Smooth muscle cell (in vitro differentiated cells): Measurements from ENCODE around the gene CLIC1. TPM values are rescaled to one million over a fixed set of nuclear protein-coding genes. Genes with fewer than 3 reads are reported as not detected.

Experiments
- DNase-seq: peaks from one replicate; lab custom pipeline; 2025; ENCODE audit not compliant: unreplicated experiment; lab: John Stamatoyannopoulos, UW
- H2AFZ ChIP-seq: fragments of 200-600 bp; sonication (generic); 2 replicates; pipeline ENCODE4 v1.6.0; 2016; ENCODE audit warnings: antibody characterized with exemption, low read depth, mild to moderate bottlenecking
- H3F3A ChIP-seq: fragments of 200-600 bp; sonication (generic); 2 replicates; pipeline ENCODE4 v1.6.0; 2017; ENCODE audit warnings: antibody characterized with exemption, low read depth
- H3K27ac ChIP-seq: fragments of 200-600 bp; sonication (generic); 2 replicates; pipeline ENCODE4 v1.5.1; 2016; ENCODE audit warnings: low read depth, mild to moderate bottlenecking
- H3K27me3 ChIP-seq: fragments of 200-600 bp; sonication (generic); 2 replicates; pipeline ENCODE4 v1.6.1; 2016; ENCODE audit warnings: low read depth, mild to moderate bottlenecking
- H3K36me3 ChIP-seq: fragments of 200-600 bp; sonication (generic); 2 replicates; pipeline ENCODE4 v1.5.1; 2016; ENCODE audit warnings: low read depth
- H3K4me1 ChIP-seq: fragments of 200-600 bp; sonication (generic); 2 replicates; pipeline ENCODE4 v1.5.1; 2016; ENCODE audit warnings: low read depth
- H3K4me2 ChIP-seq: fragments of 200-600 bp; sonication (generic); 2 replicates; pipeline ENCODE4 v1.6.0; 2016; ENCODE audit warnings: mild to moderate bottlenecking
- H3K4me3 ChIP-seq: fragments of 200-600 bp; sonication (generic); 2 replicates; pipeline ENCODE4 v1.5.1; 2016; ENCODE audit warnings: mild to moderate bottlenecking
- H3K79me2 ChIP-seq: fragments of 200-600 bp; sonication (generic); 2 replicates; pipeline ENCODE4 v1.6.0; 2016; ENCODE audit warnings: low read depth, mild to moderate bottlenecking
- H3K9ac ChIP-seq: fragments of 200-600 bp; sonication (generic); 2 replicates; pipeline ENCODE4 v1.6.0; 2016; ENCODE audit warnings: low read depth
- H3K9me3 ChIP-seq: fragments of 200-600 bp; sonication (generic); replicated peaks from 2 replicates; pipeline ENCODE4 v1.5.1; 2016; ENCODE audit warnings: low read depth
- H4K20me1 ChIP-seq: fragments of 200-600 bp; sonication (generic); 2 replicates; pipeline ENCODE4 v1.6.0; 2016; ENCODE audit warnings: low read depth
- WGBS: methylation state at CpG from one replicate; pipeline ENCODE4 v1.1.7; 2016; ENCODE audit warnings: low lambda C conversion rate; 5-methylcytosine and 5-hydroxymethylcytosine counted together
- microRNA-seq: library from miRNA; unstranded; fragments of <30 nt; microRNA quantifications from one replicate; pipeline ENCODE4, GENCODE V29; 2016; ENCODE audit warnings: borderline number of aligned reads
- polyA plus RNA-seq: library from polyadenylated mRNA; unstranded; fragments of >200 nt; fragmentation: Nextera tagmentation; extraction: Ambion mirVana; gene quantifications from 2 replicates; pipeline ENCODE4 v1.2.1, GENCODE V29; 2016
- small RNA-seq: library from RNA; depleted of rRNA; stranded (forward); fragments of <200 nt; gene quantifications from one replicate; pipeline ENCODE3, GENCODE V24; 2014
- total RNA-seq: library from RNA; depleted of rRNA; stranded (reverse); fragments of >200 nt; gene quantifications from 2 replicates; pipeline ENCODE4 v1.2.3, GENCODE V29; 2014
- TF ChIP-seq, protein P1 (sequence below): fragments of 200-600 bp; sonication (generic); IDR thresholded peaks from 2 replicates; pipeline ENCODE4 v1.5.1; 2017; ENCODE audit warnings: borderline replicate concordance, mild to moderate bottlenecking, antibody characterized with exemption; ENCODE audit not compliant: insufficient read depth, poor library complexity, severe bottlenecking

Gene CLIC1
- total and polyA plus RNA-seq, 2 experiments from 2014 or later = 417 to 628 TPM

DNA sequence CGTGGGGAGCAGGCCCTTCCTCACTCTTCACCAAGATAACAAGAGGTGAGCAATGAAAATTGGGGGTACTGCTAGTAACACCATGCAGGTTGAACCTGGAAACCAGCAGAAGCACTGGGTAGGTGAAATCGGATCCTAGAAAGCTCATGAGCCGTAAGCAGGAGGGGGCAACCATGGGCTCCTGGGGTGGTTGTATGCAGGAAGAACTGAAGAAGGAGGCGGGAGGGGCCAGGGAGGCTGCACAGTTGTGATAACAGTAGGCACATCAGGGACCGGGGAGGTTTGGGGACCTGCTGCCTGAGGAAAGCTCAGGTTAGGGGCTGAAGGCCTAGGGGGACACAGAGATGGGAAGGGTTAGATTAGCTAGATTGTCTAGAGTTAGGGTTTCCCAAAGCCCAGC lies 49.8 kb downstream of the CLIC1 start:
- H3F3A ChIP-seq = no peaks in the 10 kb centered on the region
- WGBS = 98% methylated on average over 5 of the region's 5 CpGs
- no peaks in the 10 kb centered on the region for H3K9me3 ChIP-seq
- no peak overlapping the region for H3K27ac ChIP-seq
- TF ChIP-seq, protein P1, sequence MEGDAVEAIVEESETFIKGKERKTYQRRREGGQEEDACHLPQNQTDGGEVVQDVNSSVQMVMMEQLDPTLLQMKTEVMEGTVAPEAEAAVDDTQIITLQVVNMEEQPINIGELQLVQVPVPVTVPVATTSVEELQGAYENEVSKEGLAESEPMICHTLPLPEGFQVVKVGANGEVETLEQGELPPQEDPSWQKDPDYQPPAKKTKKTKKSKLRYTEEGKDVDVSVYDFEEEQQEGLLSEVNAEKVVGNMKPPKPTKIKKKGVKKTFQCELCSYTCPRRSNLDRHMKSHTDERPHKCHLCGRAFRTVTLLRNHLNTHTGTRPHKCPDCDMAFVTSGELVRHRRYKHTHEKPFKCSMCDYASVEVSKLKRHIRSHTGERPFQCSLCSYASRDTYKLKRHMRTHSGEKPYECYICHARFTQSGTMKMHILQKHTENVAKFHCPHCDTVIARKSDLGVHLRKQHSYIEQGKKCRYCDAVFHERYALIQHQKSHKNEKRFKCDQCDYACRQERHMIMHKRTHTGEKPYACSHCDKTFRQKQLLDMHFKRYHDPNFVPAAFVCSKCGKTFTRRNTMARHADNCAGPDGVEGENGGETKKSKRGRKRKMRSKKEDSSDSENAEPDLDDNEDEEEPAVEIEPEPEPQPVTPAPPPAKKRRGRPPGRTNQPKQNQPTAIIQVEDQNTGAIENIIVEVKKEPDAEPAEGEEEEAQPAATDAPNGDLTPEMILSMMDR = no peak
- no peak overlapping the region for H3K4me2 ChIP-seq
- H3K27me3 ChIP-seq = no peaks in the 10 kb centered on the region
- H3K36me3 ChIP-seq = no peaks in the 10 kb centered on the region
- no peak for DNase-seq
- no peak overlapping the region for H3K4me3 ChIP-seq
- H3K79me2 ChIP-seq = no peaks in the 10 kb centered on the region
- no peaks in the 10 kb centered on the region for H4K20me1 ChIP-seq
- H2AFZ ChIP-seq = no peak overlapping the region
- H3K9ac ChIP-seq = no peak overlapping the region
- peaks cover 9% of the 10 kb centered on the region for H3K4me1 ChIP-seq

DNA sequence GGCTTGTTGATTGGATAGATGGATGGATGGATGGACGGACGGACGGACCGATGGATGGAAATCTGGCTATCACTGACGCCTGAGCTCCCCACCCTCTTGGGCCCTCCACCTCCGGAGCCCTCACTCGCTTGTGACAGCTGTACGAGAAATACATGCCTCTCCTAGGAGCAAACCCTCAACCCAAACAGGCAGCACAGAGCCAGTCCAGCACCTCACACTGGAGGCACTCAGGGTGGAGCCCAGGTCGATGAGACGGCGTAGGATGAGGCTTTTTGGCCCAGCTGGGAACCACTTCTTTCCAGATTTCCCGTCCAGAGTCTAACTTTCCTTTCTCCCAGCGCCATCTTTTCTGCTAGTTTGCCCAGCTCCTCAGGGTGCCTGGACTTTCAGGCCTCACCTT lies 52.7 kb downstream of the CLIC1 start:
- Histone ChIP-seq H3K27me3 (no peaks in the 10 kb centered on the region), H4K20me1 (no peaks in the 10 kb centered on the region), H3K36me3 (no peaks in the 10 kb centered on the region), H3K4me1 (peaks cover 14% of the 10 kb centered on the region), H3K9me3 (no peaks in the 10 kb centered on the region), H3K27ac (no peak overlapping the region), H3F3A (no peaks in the 10 kb centered on the region), H2AFZ (no peak overlapping the region), H3K9ac (no peak overlapping the region), H3K79me2 (no peaks in the 10 kb centered on the region), H3K4me3 (peak overlapping the region; percentile 38), H3K4me2 (peak overlapping the region; percentile 83)
- no peak for DNase-seq
- WGBS = 77% methylated on average over 13 of the region's 13 CpGs
- TF ChIP-seq, protein P1 = no peak

DNA sequence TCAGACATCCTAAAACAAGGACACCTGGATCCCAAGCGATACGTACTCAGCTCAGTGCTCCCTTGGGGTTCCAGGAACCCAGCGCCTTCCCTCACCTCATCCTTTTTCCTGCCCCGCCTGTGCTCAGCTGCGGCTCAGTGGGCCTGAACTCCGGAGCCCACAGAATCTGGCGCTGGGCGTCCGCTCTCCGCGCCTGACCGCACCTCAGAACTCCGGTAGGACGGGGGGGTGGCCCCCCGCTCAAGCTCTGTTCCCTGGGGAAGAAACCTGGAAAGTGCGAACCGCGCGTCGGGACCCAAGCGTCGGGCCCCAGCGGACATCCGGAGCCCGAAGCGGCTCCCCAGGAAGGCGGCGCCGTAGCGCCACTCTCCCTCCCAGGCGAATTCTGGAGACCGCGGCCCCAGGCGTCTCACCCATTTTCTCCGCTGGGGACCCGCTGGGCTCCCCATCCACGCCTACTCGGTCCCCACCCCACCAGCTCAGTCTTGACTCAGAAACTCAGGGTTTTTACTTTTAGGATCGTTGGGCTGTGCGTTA lies 55.1 kb downstream of the CLIC1 start:
- H3K4me1 ChIP-seq = peaks cover 14% of the 10 kb centered on the region
- H3F3A ChIP-seq = no peaks in the 10 kb centered on the region
- TF ChIP-seq, protein P1 = no peak
- no peaks in the 10 kb centered on the region for H3K36me3 ChIP-seq
- H3K4me3 ChIP-seq = peak overlapping the region; percentile 60
- no peaks in the 10 kb centered on the region for H3K79me2 ChIP-seq
- no peak overlapping the region for H3K27ac ChIP-seq
- no peaks in the 10 kb centered on the region for H3K9me3 ChIP-seq
- peak overlapping the region; percentile 70 for H2AFZ ChIP-seq
- peak overlapping the region; percentile 28 for H3K9ac ChIP-seq
- peak overlapping the region; percentile 100 for H3K4me2 ChIP-seq
- DNase-seq = no peak
- H4K20me1 ChIP-seq = no peaks in the 10 kb centered on the region
- WGBS = 2% methylated on average over 40 of the region's 40 CpGs
- H3K27me3 ChIP-seq = no peaks in the 10 kb centered on the region

Small RNAs within 50 kb of the gene (microRNA-seq; reads per million reads assigned to microRNA genes)
- 4.7 reads per million for gene MIR4646

Small RNAs within 50 kb of the gene (small RNA-seq; reads per million reads assigned to genes)
- gene LY6G6D (not detected), gene MIR4646 (not detected), gene MSH5-SAPCD1 (not detected), gene RF00019 (not detected), gene RNU6-850P (0.11 reads per million), gene SAPCD1 (0.08 reads per million)

Other genes starting within 250 kb of the CLIC1 start
Only the 30 nearest of the 43 such genes appear.
- gene TNF, start 161.0 kb downstream of the CLIC1 start, total RNA-seq = 0.94 and 3.0 TPM in 2 replicates
- gene TNF, start 161.0 kb downstream of the CLIC1 start, polyA plus RNA-seq = 1.5 and 2.4 TPM in 2 replicates
- gene LTB, start 154.1 kb downstream of the CLIC1 start, total RNA-seq = 1.5 TPM in 1 of 2 replicates, not detected in the other
- gene LTB, start 154.1 kb downstream of the CLIC1 start, polyA plus RNA-seq = 0.75 and 6.3 TPM in 2 replicates
- not detected in 2 replicates for gene LST1, start 150.3 kb downstream of the CLIC1 start, total RNA-seq
- gene LST1, start 150.3 kb downstream of the CLIC1 start, polyA plus RNA-seq = 1.4 and 1.7 TPM in 2 replicates
- not detected in 2 replicates for gene NCR3, start 143.5 kb downstream of the CLIC1 start, total RNA-seq
- 0.22 and 0.48 TPM in 2 replicates for gene NCR3, start 143.5 kb downstream of the CLIC1 start, polyA plus RNA-seq
- not detected in 2 replicates for gene AIF1, start 121.3 kb downstream of the CLIC1 start, total RNA-seq
- not detected in 2 replicates for gene AIF1, start 121.3 kb downstream of the CLIC1 start, polyA plus RNA-seq
- gene PRRC2A, start 115.8 kb downstream of the CLIC1 start, total RNA-seq = 44.7 and 47.6 TPM in 2 replicates
- 58.0 and 75.3 TPM in 2 replicates for gene PRRC2A, start 115.8 kb downstream of the CLIC1 start, polyA plus RNA-seq
- gene BAG6, start 83.9 kb downstream of the CLIC1 start, total RNA-seq = 75.9 and 123 TPM in 2 replicates
- 74.8 and 85.8 TPM in 2 replicates for gene BAG6, start 83.9 kb downstream of the CLIC1 start, polyA plus RNA-seq
- 2.3 and 2.7 TPM in 2 replicates for gene APOM, start 80.6 kb downstream of the CLIC1 start, total RNA-seq
- gene APOM, start 80.6 kb downstream of the CLIC1 start, polyA plus RNA-seq = 1.1 and 2.7 TPM in 2 replicates
- 7.1 and 8.9 TPM in 2 replicates for gene C6orf47, start 75.8 kb downstream of the CLIC1 start, total RNA-seq
- 15.5 and 20.1 TPM in 2 replicates for gene C6orf47, start 75.8 kb downstream of the CLIC1 start, polyA plus RNA-seq
- gene GPANK1, start 71.5 kb downstream of the CLIC1 start, total RNA-seq = 12.5 and 17.2 TPM in 2 replicates
- gene GPANK1, start 71.5 kb downstream of the CLIC1 start, polyA plus RNA-seq = 19.6 and 20.1 TPM in 2 replicates
- gene CSNK2B, start 70.5 kb downstream of the CLIC1 start, total RNA-seq = 228 and 313 TPM in 2 replicates
- gene CSNK2B, start 70.5 kb downstream of the CLIC1 start, polyA plus RNA-seq = 195 and 226 TPM in 2 replicates
- gene LY6G5B, start 66.6 kb downstream of the CLIC1 start, total RNA-seq = 1.5 and 7.5 TPM in 2 replicates
- gene LY6G5B, start 66.6 kb downstream of the CLIC1 start, polyA plus RNA-seq = 5.6 and 16.2 TPM in 2 replicates
- 0.18 and 0.67 TPM in 2 replicates for gene LY6G5C, start 55.5 kb downstream of the CLIC1 start, total RNA-seq
- 3.8 and 5.2 TPM in 2 replicates for gene LY6G5C, start 55.5 kb downstream of the CLIC1 start, polyA plus RNA-seq
- 24.9 and 32.8 TPM in 2 replicates for gene ABHD16A, start 33.2 kb downstream of the CLIC1 start, total RNA-seq
- gene ABHD16A, start 33.2 kb downstream of the CLIC1 start, polyA plus RNA-seq = 39.9 and 40.5 TPM in 2 replicates
- gene LY6G6F, start 29.7 kb downstream of the CLIC1 start, total RNA-seq = not detected in 2 replicates
- not detected in 2 replicates for gene LY6G6F, start 29.7 kb downstream of the CLIC1 start, polyA plus RNA-seq
- gene LY6G6D, start 21.2 kb downstream of the CLIC1 start, total RNA-seq = not detected in 2 replicates
- gene LY6G6D, start 21.2 kb downstream of the CLIC1 start, polyA plus RNA-seq = not detected in 2 replicates
- gene LY6G6C, start 14.8 kb downstream of the CLIC1 start, total RNA-seq = 3.8 and 5.2 TPM in 2 replicates
- gene LY6G6C, start 14.8 kb downstream of the CLIC1 start, polyA plus RNA-seq = 3.9 and 7.2 TPM in 2 replicates
- 0.09 TPM in 1 of 2 replicates, not detected in the other for gene MPIG6B, start 13.2 kb downstream of the CLIC1 start, total RNA-seq
- 1.1 TPM in 1 of 2 replicates, not detected in the other for gene MPIG6B, start 13.2 kb downstream of the CLIC1 start, polyA plus RNA-seq
- 62.9 and 104 TPM in 2 replicates for gene DDAH2, start 7.2 kb downstream of the CLIC1 start, total RNA-seq
- 122 and 134 TPM in 2 replicates for gene DDAH2, start 7.2 kb downstream of the CLIC1 start, polyA plus RNA-seq
- 10.6 and 15.4 TPM in 2 replicates for gene MSH5, start 3.5 kb upstream of the CLIC1 start, total RNA-seq
- 4.7 and 10.5 TPM in 2 replicates for gene MSH5, start 3.5 kb upstream of the CLIC1 start, polyA plus RNA-seq
- gene SAPCD1, start 26.1 kb upstream of the CLIC1 start, total RNA-seq = not detected in 2 replicates
- 1.4 and 1.8 TPM in 2 replicates for gene SAPCD1, start 26.1 kb upstream of the CLIC1 start, polyA plus RNA-seq
- 0.22 and 0.58 TPM in 2 replicates for gene VWA7, start 40.8 kb upstream of the CLIC1 start, total RNA-seq
- gene VWA7, start 40.8 kb upstream of the CLIC1 start, polyA plus RNA-seq = 0.08 and 0.28 TPM in 2 replicates
- gene VARS1, start 59.2 kb upstream of the CLIC1 start, total RNA-seq = 31.9 and 60.8 TPM in 2 replicates
- gene VARS1, start 59.2 kb upstream of the CLIC1 start, polyA plus RNA-seq = 76.9 and 80.8 TPM in 2 replicates
- 62.0 and 91.2 TPM in 2 replicates for gene LSM2, start 70.4 kb upstream of the CLIC1 start, total RNA-seq
- gene LSM2, start 70.4 kb upstream of the CLIC1 start, polyA plus RNA-seq = 73.6 and 81.6 TPM in 2 replicates
- gene HSPA1L, start 78.8 kb upstream of the CLIC1 start, total RNA-seq = 0.63 and 0.94 TPM in 2 replicates
- 0.19 and 1.0 TPM in 2 replicates for gene HSPA1L, start 78.8 kb upstream of the CLIC1 start, polyA plus RNA-seq
- gene HSPA1A, start 79.0 kb upstream of the CLIC1 start, total RNA-seq = 52.6 and 59.5 TPM in 2 replicates
- 61.2 and 71.6 TPM in 2 replicates for gene HSPA1A, start 79.0 kb upstream of the CLIC1 start, polyA plus RNA-seq
- gene HSPA1B, start 91.2 kb upstream of the CLIC1 start, total RNA-seq = 33.6 and 43.1 TPM in 2 replicates
- 30.7 and 36.7 TPM in 2 replicates for gene HSPA1B, start 91.2 kb upstream of the CLIC1 start, polyA plus RNA-seq
- 40.0 and 47.5 TPM in 2 replicates for gene NEU1, start 126.3 kb upstream of the CLIC1 start, total RNA-seq
- 52.1 and 52.7 TPM in 2 replicates for gene NEU1, start 126.3 kb upstream of the CLIC1 start, polyA plus RNA-seq
- gene SLC44A4, start 142.5 kb upstream of the CLIC1 start, total RNA-seq = 0.72 and 0.85 TPM in 2 replicates
- gene SLC44A4, start 142.5 kb upstream of the CLIC1 start, polyA plus RNA-seq = 0.30 and 0.52 TPM in 2 replicates
- 17.4 and 17.6 TPM in 2 replicates for gene EHMT2, start 161.2 kb upstream of the CLIC1 start, total RNA-seq
- 33.9 and 38.9 TPM in 2 replicates for gene EHMT2, start 161.2 kb upstream of the CLIC1 start, polyA plus RNA-seq